GM19438 (cell line): ENCODE data around the gene CCDC85B.

ENCODE experiments used
- ATAC-seq: cut with Tn5 transposase; IDR thresholded peaks from one replicate; pipeline ENCODE4 v1.9.1; 2021; ENCODE audit warnings: low read depth; ENCODE audit not compliant: unreplicated experiment

CCDC85B gene

DNA sequence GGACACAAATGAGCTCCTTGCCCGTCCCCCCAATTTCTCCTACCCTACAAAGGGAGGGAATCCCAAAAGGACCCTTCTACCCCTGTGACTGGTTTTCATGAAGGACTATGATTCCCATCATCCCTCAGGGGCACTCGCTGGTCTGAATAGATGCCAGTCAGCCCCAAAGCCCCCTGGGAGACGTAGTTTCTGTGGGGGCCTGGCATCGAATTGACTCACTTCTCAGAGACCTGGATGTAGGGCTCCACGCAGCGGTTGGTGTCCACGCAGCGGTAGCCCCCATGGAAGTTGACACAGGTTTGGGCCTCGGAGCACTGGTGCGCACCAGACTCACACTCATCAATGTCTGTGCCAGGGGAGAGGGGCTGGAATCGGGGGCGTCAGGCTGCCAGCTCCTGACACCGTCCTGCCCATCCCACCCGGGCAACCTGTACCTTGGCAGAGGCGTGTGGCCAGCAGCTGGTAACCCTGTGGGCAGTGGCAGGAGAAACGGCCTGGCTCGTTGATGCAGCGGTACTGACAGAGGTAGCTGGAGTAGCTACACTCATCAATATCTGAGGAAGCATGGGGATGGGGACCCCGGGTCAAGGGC lies 22.3 kb upstream of the CCDC85B start:
- ATAC-seq = no peak

- no peak for ATAC-seq
These were observed 21.6 kb upstream of the CCDC85B start for GRCh38 chr11:65868907-65869306.

GRCh38 chr11:65869643-65870306 lies 20.7 kb upstream of the CCDC85B start:
- no peak for ATAC-seq

GRCh38 chr11:65870307-65870658 lies 20.2 kb upstream of the CCDC85B start:
- ATAC-seq = no peak

- ATAC-seq = no peak
These were observed 19.5 kb upstream of the CCDC85B start for GRCh38 chr11:65870706-65871681.

GRCh38 chr11:65871811-65872548 lies 18.5 kb upstream of the CCDC85B start:
- no peak for ATAC-seq

GRCh38 chr11:65872586-65873317 lies 17.7 kb upstream of the CCDC85B start, which contains the start of gene EFEMP2:
Gene EFEMP2 (minus strand): TSS chr11:65872800. CDS start chr11:65872354, 446 bp downstream.
- ATAC-seq = no peak

DNA sequence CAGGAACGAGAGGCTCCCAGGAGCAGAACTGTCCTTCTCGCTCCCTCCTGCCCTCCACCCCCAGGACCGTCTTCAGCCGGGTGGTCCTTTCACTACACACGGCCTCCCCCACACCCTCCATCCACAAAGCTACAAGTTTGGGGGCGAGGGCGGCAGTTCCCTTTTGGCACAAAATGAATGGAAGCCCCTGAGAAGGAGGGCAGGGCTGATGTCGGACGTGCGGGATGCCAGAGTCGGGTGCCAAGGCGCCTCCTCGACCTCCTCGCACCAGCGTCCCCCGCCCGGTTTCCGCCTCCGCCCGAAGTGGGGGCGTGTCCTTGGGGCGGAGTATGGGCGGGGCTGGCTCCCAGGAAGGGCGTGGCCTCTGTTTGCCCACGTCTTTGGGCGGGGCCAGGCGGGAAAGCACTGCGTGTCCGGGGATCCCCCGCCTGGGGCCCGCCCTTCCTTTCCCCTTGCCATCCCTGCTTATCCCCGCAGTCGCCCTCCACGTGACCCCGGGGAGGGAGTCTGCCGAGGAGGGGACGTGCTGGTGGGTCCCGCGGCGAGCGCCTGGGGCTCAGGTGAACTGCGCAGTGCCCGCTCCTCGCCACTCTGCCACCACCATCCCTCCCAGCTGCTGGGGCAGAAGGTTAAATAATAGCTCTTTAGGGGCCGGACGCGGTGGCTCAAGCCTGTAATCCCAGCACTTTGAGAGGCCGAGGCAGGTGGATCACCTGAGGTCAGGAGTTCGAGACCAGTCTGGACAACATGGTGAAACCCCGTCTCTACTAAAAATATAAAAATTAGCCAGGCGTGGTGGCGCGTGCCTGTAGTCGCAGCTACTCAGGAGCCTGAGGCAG lies 16.9 kb upstream of the CCDC85B start:
- ATAC-seq = peak; percentile 73

DNA sequence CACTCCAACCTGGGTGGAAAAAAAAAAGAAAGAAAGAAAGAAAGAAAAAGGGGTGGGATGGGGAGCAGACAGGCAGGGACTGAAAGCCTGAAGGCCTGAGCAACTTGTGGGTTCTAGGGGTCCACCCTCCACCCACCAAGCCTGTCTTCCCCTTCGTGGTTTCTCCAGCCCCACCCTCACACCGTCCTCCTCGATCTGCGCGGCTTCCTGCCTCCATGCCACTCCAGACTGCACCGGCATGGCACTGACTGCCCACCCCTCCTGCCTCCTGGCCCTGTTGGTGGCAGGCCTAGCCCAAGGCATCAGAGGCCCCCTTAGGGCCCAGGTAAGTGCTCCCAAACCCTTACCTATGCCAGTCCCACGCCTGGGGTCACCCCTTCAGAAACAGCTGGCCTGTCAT lies 10.9 kb upstream of the CCDC85B start, which contains the start of gene CTSW:
TSS of gene CTSW (plus strand) at position 221 of the 400 bp plus-strand sequence. CDS start at position 239, 18 bp downstream.
- ATAC-seq = no peak

DNA sequence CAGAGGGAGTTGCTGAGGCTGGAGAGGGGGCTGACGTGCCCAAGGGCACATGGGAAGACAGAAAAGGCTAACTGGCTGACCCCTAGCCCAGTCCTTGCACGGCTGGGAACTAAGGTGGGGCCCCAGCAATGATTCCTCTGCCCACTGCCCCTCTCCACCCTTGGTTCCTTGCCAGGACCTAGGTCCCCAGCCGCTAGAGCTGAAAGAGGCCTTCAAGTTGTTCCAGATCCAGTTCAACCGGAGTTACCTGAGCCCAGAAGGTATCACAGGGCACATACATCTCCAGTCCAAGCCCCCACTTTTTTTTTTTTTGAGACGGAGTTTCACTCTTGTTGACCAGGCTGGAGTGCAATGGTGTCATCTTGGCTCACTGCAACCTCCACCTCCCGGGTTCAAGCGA lies 10.4 kb upstream of the CCDC85B start:
- ATAC-seq = no peak

- no peak for ATAC-seq
These were observed 9.5 kb upstream of the CCDC85B start for GRCh38 chr11:65880844-65881421.

- no peak for ATAC-seq
These were observed 8.1 kb upstream of the CCDC85B start for GRCh38 chr11:65882120-65883057.

GRCh38 chr11:65883058-65883761 lies 7.3 kb upstream of the CCDC85B start:
- no peak for ATAC-seq

DNA sequence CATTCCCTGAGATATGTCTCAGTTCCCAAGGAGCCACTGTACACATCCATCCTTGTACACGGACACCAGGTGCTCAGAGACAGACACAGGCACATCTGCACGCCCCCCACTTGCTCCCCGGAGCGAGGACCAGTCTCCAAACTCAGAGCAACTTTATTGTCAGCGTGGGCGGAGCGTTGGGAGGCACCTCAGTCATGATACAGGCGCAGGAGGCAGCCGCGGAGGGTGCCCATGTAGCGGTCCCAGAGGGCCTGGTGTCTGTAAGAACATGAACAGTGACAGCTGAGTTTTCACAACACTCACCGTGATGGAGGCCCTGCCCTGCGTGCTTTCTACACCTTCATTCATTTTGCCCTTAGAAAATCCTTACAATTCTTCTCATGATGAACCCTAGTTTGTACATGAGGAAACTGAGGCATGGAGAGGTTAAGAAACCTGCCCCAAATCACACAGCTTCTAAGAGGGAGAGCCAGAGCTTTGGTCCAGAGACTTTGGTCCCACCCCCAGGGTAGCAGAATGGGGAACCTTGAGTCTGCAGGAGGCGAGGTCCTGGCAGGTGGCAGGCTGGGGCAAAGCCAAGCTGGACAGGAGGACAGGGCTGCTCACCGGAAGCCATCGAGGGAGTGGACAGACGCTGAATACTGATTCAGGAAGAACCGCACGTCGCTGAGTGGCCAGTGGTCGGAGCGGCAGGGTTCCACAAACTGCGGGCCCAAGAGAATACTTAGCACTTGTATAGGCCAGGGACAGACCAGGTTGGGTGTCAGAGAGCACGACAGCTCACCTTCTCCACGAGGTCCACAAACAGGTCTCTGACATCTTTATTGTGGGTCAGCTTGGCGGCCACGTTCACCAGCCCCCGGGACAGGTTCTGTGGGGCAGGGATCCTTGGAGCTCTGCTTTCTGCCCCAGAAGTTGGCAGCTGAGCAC lies 6.4 kb upstream of the CCDC85B start:
- ATAC-seq = no peak

- no peak for ATAC-seq
These were observed 5.8 kb upstream of the CCDC85B start for GRCh38 chr11:65884716-65885092.

GRCh38 chr11:65885231-65885630 lies 5.2 kb upstream of the CCDC85B start:
- no peak for ATAC-seq
